Stimulated activated naive CD4-positive, alpha-beta T cell (primary cell): ENCODE results near the gene WDFY2.
A peak's percentile ranks its signal among the peaks of the same experiment; 100 is the strongest.

Source experiments
- DNase-seq, 6 experiments: peaks; one replicate each; lab custom pipeline; 2025; lab: John Stamatoyannopoulos, UW

The WDFY2 gene

DNA sequence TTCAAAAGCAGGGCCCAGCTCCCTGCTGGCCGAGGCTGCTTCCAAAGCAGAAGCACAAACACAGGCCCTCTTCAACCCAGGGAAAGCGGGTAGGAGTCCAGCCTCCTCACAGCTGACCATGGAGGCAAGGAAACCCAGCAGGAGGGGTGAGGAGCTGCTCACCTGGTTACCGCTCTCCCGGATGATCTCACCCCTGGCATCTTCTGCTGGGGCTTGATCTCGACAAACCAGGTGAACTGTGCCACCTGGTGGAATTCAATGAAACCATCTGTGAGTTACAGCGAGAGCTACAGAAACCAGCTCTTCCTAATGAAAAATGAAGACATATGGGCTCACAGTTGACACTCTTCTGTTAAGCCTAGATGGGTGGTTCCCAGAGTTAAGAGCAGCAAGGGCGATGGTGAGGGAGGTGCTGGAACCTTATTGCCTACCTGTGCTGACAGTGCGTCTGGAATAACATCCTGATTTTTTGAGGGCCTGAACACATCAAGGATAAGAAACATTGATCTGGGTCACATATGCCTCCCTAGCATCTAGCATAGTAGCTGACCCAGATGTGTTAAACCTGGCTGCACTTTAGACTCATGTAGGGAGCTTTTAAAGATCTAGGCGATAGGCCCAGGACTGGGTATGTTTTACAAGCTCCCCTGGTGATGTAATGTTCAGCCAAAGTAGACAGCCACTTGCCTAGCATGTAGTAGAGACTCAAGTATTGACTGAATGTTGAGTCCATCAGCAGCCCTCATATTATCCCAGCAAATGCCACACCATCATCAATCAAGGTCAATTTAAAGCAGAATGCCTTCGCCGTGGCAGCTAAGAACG lies 213.6 kb downstream of the WDFY2 start:
- DNase-seq, result peak; percentile 36 to 62 (median 44)

DNA sequence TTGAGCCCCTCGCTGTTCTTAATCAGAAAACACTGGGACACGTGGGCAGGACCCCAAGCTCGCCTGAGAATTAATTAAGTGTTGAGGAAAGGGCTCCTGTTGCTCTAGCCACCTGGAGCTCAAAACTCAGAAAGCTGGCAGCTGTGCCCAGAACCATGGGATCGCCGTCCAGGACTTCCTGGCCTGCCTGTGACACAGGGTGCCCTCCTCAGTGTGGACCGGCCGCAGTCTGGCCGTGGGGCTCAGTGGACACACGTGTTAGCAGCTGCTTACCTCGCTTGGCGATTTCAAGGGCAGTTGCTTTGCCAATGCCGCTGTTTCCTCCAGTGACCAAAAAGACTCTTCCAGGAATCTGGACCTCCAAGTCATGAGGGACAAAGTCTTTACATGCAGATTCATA lies 215.0 kb downstream of the WDFY2 start:
- no peak for DNase-seq

DNA sequence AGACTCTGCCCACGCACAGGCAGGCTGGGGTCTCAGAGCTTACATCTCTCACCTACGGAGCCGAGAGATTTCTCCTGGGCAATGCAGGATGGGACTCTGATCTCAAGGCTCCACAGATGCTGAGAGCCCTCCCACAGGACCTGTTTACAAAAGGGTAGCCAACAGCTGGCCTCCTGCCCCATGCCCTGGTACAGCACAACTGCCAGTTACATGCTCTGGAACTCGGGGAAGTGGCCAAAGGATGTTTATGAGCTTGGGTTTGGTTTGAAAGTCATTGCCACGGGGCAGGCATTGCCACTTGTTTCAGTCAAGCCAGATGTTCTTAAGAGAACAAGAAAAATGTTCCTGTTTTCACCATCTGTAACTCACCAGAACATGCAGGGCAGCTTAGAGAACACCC lies 216.2 kb downstream of the WDFY2 start:
- DNase-seq, result no peak

DNA sequence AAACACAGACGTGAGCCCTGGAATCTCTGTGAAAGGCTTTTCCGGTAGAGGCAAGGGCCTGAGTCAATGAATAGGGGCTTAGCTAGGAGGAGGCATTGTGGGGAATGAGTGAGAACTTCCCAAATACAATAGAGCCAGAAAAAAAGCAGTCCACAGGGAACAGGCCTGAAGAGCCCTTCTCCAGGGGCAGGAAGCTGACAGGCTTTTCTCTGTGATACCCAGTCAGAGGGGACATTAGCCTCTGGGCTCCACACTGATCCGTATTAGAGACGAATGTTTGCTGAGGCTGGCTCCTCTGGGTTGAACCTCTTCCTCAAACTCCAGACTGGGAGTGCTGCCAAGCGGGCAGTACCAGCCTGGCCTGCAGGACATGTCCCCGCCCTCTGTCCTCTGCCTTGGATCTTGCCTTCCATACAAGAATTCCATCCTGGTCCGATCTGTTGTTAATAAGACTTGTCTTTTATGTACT lies 217.4 kb downstream of the WDFY2 start:
- DNase-seq, result no peak

DNA sequence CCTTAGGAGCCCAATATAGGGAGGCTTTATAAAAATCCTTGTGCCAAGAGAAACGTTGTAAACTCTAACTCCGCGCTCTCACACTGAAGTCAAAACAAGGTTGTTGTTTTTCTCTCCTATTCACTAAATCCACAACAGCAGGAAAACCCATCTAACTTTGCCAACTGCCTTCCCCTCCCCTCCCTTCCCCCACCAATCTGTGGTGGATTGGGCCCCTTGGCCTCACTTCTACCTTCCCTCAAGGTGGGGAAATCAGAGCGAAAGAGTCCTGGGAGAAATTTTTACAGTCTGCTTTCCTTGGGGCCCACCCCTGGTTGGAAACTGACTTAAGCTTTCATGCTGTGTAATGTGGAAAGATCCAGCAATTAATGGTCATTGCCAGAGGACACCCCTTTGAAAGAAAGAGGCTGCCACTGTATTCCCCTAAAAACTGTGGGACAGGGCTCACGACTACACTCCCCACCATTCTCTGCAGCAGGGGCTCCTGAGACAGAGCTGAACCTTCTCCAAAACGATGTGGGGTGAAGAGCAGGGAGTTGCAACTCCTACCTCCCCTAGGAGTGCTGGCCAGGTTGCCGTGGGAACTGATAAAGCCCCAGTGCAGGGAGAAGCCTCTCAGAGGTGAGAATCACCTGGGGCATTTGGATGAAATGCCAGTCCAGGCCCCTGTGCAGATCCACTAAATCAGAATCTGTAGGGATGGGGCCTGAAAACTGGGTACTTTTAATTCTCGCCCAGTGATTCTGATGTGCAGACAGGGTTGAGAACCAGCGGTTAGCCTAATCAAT lies 218.6 kb downstream of the WDFY2 start:
- DNase-seq, result no peak

DNA sequence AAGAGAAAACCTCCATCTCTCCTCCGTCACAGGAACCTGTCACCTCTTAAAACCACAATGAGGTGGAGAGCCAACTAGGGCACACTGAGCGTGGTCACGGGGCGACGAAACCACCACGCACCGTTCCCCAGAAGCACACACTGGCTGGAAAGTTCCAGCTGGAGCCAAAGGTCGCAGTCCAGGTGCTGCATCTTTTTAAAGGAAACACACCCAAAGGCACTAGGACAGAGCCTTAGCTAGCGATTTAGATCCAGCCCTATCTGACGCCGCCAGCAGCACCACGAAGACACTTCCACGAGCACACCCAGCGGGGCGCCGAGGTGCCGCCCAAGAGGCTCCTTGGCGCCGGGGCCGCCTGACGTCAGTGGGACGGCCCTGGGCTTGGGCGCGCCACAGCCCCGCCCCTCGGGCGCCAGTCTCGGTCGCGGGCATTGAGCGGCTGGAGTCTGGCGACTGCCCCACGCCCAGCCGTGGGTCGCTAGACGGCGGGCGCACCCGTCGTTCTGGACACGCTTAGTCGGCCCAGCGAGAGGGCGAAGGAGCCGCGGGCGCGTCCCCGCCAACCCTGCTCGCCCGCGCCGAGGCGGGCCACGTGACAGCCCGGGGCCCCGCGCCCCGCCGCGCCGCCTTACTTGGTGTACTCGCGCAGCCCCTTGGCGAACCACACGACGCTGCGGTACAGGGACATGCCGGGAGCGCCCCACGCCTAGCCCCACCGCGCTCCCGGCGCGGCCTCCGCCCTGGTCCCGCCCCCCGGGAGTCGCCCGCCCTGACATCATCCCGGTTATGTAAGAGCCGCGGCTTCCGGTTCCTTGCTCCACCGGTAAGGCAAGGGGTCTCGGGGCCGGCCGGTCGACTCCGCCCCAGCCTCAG lies 219.4 kb downstream of the WDFY2 start, which contains the start of gene DHRS12:
DHRS12 (minus strand) TSS at position 742 of the 873 bp plus-strand sequence. CDS start 4,504 bp downstream, outside the sequence.
- DNase-seq, result peak; percentile 87 to 98 (median 92)

DNA sequence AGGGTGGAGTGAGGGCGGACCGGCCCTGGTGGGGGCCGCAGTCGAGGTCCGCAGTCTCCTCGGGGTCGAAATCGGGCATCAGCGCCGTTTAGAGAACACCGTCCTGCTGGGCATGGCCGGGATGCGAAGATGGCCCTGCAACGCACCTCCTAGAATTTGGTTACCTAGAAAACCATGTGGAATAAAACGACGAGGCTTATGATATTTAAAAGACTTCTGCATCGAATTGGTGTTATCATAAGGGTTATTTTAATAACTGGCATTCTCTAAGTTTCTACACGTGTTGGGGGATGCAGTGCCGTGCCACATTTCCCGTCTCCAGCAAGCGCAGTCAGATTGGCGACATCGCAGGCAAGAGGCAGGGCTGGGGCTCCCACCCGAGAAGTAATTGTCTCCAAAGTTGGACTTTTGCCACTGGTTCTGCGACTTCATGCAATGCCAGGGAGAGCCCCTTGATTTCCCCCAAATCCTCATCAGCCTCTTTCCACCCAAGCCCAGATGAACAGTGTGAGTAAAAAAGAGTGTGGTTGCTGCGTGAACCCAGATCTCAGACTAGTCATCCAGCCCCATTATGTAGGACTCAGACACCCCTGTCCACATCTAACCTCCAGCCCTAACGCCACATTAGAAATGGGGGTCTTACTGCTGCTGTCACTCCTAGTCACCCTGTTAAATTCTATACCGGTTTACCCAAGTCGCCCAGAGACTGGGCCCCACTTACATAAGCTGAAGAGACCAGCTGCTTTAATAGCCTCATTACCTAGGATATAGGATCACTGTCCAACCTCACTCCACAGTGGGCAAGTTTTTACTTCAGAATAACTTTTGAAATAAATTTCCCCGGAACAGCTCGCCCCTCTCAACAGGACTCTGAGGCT lies 220.3 kb downstream of the WDFY2 start:
- DNase-seq, result peak in 4 of 6 experiments; percentile 31 to 81 (median 57)

DNA sequence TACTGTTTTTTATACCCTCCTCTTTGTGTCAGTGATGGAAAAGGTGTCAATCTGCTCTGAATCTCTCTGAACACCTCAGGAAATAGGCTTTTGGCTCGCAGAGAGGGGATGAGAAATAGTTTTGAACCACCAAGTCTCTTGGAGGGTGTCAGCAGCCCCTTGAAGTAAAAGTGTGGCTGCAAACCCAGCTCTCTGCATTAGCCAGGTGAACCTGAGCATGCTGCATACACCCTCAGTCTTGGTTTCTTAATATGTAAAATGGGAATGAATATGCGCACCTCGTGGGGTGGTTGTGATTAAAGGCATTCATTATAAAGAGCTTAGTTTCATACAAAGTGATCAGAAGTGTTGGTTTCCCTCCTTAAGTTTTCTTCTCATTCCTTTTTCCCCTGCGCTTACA lies 221.1 kb downstream of the WDFY2 start:
- peak in 1 of 6 experiments; percentile 58 for DNase-seq

DNA sequence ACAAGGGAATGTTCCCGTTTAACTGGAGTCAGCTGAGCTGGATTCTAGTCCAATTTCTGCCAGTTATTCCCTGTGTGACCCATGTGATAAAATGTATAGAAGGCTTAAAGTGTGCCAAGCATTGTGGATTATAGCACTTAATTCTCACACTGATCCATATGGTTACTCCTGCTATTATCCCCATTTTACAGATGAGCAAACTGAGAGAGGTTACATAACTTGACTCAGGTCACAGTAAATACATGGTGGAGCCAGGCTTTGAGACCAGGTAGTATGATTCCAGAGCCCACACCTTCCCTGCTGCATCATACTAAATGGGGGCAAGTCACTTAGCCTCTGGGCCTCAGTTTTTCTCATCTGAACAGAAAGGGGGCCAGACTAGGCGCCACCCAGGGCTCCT lies 221.7 kb downstream of the WDFY2 start:
- no peak for DNase-seq

DNA sequence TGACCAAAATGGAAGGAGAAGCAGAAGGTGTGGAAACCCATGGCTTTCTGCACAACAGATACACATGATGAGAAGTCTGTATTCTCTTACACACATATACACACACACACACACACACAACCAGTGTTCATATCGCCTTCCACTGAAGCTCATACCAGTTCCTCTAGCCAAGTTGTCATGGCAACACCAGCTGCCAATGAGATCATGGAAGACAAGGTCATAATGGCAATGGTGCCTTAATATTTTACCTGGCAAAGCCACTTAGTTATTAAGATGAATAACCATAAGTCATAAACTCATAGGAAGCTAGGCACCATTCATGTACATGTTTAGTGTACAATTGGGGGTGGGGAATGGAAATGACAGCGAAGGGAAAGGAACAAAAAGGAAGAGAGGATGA lies 222.3 kb downstream of the WDFY2 start:
- peak in 4 of 6 experiments; percentile 8 to 27 (median 18) for DNase-seq

DNA sequence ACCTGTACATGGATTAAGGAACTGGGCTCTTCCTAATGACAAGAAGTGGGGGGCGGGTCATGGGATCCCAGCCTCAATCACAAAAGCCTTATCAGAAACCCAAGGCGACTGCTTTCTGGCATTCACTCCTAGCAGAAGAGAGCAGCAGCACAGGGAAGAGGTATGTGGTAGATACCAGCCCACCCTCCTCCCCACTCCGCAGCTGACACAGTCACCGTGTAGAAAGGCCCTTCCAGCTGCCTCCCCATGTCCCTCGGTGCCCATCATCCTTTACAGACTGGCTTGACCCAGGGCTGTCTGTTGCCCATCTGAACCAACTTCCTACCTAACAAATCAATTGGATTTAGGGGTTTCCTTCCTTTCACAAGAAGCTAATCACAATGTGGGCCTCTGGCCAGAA lies 222.8 kb downstream of the WDFY2 start:
- DNase-seq, result no peak

DNA sequence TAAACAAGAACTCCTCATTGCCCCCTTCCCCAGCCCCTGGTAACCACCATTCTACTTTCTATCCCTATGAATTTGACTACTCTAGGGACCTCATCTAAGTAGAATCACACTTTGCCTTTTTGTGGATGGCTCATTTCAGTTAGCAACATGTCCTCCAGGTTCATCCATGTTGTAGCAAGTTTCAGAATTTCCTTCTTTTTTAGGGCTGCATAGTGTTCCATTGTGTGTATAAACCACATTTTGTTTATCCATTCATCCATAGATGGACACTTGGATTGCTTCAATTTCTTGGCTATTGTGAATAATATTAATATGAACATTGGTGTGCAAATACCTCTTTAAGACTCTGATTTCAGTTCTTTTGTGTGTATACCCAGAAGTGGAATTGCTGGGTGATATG lies 224.5 kb downstream of the WDFY2 start:
- no peak for DNase-seq

DNA sequence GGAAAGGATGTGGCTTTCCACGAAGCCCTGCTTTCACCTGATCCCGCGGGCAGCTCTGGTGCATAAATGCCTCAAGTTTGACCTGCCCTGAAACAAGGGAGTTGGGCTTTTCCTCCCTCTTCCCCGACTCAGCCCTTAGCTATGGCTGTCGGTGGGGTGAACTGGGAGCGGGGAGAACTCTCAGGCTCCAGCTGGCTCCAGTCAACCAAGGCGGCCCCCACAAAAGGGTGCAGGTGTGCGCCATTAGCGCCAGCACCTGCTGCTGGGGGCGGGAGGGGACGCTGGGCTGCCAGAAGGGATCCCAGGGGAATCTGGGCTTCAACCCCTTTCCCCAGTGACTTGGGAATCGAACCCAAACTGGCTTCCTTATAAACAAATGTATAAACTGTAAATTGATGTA lies 226.8 kb downstream of the WDFY2 start:
- no peak for DNase-seq

DNA sequence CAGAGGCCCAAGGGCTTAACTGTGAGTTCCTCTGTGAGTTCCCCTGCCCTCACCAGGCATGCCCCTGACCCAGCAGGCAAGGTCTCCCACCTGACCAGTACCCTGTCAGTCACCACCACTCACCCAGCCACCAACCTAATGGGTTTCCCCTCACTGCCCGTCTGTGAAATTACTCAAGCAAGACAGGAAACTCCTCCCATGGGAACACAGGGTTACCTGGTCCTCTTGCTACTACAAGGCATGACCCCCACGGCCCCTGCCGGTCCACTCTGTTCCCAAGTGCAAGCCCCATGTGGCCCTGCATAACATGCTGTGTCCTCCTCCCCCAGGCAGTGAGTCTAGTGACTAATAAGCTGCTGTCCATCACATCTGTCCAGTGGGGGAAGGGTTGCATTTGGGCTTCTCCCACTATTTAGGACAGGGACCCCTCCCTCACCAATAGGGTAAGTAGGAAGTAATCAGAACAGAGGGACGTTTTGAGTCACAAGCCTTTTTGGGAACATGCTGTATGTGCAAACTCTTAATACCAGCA lies 227.7 kb downstream of the WDFY2 start:
- DNase-seq, result no peak

DNA sequence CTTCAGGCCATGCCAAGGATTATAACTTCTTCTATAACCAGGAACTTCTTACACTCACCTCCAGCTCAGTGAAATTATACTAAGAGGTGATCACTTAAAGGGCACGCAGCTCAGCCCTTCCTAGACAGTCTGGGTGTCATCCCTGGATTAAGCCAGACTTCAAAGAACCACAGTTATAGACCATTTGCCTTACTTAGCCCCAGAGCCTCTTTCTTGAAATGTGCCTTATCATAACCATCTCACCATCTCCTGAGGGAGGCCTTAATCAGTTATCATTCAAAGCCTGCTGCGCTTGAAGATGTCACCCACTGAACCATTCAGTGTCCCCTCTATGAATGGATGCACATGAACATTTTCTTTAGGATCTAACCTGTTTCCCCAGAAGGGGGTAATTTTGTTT lies 229.8 kb downstream of the WDFY2 start:
- DNase-seq, result no peak

DNA sequence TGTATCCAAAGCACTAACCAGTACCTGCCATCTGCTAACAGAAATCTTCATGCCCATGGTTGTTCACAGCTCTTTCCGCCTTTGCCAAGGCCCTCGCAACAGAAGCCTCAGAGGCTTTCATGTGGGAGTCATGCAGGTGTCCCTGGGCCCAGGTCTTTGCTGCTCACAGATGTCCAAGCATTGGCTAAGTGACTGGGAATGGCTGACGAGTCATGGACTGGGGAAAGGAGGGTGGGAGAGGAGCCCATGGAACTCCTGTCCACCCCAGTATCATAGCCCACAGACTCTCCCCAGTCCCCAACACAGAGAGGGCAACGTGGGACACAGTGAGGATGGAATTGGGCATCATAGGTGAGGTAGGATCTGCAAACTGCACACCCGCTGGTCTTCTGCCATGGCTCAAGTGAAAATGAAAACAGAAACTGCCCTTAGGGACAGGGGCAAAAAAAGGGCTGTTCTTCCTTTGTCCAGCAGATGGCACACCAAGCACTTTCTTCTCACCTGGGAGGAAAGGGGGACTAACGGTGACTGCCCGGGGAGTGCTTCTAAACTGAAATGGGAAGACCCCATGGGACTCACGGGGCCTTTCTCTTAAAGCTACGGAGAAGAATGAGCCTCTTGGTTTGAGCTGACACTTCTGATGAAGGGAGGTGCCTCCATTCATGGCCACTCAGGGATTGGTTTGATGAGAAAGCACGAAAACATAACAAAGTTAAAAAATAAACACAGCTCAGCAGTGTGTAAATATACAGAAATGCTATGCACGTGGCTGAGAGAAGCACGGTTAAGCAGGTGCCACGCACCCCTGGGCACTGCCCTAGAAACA lies 230.8 kb downstream of the WDFY2 start:
- DNase-seq, result peak; percentile 49 to 78 (median 64)

DNA sequence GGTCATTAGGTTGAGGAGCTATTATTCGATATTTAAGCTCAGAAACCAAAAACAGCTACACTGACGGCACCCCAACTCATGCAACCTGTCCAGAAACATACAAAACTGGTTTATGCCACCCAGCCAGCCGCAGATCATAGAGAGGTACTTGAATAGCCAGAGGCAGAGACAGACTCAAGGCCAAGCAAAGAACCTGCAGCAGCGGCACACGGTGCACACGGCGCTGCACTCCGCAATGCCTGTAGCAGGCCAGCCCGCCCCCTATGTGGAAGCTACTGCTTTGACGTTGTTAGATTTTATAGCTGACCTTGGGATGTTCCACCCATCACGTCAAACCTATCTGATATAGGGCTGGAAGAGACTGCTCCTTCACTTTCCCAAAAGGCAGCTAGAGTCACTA lies 231.6 kb downstream of the WDFY2 start:
- DNase-seq, result no peak

DNA sequence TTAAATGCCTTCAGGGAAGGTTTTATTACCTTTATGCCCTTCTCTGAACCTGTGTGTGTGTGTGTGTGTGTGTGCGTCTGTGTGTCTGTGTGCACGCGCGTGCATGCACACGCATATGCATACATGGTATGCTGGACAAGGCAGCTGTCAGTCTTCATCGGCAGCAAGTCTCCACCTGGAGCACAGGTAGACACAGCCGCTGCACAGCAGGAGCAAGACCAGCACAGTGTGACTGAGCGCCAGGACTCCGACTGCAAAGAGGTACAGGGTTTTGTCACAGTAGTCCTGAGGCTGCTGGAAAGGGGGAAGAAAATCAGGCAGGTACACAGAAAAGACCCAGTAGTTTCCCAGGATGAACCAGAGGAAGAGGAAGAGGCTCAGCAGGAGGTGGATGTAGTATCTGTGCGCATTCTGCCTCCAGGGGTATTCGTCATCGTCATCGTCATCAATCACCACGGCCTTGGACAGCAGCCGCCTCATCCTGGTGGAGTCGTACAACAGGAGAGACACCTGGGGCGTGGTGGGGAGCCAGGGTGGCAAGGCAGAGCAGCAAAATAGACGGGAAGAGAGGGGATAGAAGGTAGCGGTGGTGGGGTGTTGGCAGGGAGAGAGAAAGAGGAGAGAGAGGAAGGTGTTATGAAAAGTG lies 232.5 kb downstream of the WDFY2 start:
- no peak for DNase-seq
